HG03342 (cell line): ENCODE results near the gene C4orf50.
"Not testable (repeated sequence)": the region's sequence is repeated elsewhere in the genome, so short reads cannot be mapped to it uniquely, and the experiment has no call there.

Experiments
- ATAC-seq: cut with Tn5 transposase; IDR thresholded peaks from one replicate; pipeline ENCODE4 v1.9.1; 2021; ENCODE audit warnings: mild to moderate bottlenecking, moderate library complexity; ENCODE audit not compliant: unreplicated experiment

The C4orf50 gene

DNA sequence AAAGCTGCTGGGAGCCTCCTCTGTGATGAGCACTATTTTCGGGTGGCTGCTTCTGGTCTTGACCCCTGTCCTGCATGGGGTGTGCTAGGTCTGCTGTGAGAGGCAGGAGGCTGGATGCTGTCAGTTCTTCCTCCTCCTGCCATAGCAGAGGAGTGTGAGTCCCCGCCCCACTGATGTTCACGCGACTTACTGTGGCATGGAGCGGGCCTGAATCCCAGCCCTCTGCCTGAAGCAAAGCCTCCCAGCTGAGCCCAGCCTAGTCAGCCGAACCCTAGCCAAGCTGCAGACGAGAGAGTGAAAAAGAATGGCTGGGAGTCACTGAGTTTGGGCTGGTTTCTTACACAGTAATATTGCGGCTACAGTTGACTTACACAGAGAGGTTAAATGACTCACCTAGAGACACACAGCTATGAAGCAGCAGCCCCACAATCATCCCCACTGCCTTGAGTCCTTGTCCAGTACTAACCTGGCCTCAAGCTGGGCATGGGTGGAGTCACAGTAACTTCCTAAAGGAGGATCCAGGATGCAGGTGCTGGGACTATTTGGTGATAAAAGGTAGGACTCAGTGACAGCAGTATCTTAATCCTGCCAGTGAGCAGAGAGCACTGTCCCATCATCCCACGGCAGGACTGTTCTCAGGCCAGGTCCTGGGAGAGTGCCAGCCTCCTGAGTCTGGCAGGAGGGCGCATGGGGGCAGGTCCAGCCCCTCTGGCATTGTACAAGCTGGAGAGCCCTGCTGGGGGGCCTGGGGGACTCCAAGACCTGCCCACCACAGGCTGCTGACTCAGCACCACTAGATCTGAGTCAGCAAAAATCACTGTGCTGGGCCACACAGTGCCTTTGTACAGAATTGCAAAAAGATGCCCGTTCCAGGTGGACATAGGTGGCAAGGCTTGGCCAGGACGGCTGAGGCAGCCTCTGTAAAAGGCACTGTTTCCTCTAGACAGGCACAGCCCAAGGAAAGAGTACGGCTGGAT lies 65.0 kb downstream of the C4orf50 start:
- no peak for ATAC-seq

GRCh38 chr4:5952286-5952974 lies 65.8 kb downstream of the C4orf50 start:
- no peak for ATAC-seq

- ATAC-seq = not testable (repeated sequence)
These were observed 71.6 kb downstream of the C4orf50 start for GRCh38 chr4:5946653-5947052.

- ATAC-seq = no peak
These were observed 72.3 kb downstream of the C4orf50 start for GRCh38 chr4:5945936-5946335.

DNA sequence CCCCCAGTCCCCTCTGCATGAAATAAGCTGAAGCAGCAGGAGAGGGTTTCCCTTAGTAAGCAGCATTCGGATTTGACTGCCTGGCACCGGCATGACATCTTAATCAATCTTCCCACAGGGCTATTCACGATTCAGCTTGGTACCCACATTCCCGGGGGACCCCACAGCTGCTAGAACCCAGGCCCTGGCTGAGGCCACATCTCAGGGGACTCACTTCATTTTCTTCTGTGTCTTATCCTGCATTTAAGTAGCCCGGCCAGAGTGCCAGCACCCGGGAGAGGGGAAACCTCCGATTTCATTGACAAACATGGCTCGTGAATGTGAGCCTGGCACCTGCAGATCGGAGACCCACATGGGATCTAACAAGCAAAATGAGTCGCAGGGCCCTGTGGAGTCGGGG lies 73.1 kb downstream of the C4orf50 start:
- no peak for ATAC-seq

DNA sequence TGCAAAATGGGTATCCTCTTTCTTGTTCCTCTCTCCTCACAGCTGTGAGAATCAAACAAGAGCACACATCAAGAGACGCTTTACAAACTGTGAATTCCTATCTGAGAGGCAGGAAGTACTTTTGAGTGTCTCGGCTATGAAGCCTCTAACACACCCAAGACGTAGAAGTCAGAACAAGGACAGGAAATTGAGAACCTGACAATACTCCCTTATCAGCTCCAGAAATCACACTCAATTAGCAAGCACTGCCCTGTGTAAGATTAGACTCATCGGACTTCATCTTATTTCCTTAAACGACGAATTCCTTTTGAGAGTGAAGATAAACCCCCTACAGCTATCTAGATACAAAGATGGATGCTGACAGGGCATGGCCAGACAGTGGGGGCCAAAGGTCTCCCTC lies 74.7 kb downstream of the C4orf50 start:
- ATAC-seq = no peak

DNA sequence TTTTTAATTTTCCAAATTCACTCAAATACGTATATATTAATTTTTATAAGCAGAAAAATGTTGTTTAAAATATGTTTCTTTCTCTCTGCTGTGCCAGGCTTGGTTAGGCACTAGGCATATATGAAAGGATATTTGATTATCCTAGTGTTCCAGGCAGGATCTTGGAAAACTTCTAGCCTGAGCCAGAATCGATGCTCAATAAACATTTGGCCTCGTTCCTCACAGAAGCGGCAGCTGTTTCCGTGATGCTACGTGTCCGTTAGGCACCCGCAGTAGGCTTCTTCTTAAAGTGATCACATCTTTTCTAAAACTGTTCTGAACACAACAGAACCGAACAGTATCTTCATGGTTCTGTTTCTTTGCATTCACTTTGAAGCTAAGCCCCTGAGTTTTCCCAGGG lies 75.3 kb downstream of the C4orf50 start:
- no peak for ATAC-seq

DNA sequence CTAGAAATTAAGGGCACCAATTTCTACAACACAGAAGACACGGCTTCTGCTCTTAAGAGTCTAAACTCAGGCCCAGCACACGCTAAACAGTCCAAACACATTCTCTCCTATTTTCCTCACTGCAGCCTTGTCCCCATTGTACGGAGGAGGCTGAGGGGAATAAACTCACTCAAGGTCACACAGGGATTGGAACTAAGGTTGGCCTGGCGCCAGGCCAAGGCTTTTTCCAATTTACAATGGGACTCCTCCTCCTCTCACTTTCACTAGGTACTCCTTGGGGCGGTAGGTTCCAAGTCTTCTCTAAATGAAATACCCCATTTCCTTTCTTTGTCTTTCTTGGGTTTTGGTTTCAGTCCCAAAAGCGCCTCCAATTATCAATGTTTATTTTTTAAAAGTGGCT lies 76.6 kb downstream of the C4orf50 start:
- no peak for ATAC-seq

DNA sequence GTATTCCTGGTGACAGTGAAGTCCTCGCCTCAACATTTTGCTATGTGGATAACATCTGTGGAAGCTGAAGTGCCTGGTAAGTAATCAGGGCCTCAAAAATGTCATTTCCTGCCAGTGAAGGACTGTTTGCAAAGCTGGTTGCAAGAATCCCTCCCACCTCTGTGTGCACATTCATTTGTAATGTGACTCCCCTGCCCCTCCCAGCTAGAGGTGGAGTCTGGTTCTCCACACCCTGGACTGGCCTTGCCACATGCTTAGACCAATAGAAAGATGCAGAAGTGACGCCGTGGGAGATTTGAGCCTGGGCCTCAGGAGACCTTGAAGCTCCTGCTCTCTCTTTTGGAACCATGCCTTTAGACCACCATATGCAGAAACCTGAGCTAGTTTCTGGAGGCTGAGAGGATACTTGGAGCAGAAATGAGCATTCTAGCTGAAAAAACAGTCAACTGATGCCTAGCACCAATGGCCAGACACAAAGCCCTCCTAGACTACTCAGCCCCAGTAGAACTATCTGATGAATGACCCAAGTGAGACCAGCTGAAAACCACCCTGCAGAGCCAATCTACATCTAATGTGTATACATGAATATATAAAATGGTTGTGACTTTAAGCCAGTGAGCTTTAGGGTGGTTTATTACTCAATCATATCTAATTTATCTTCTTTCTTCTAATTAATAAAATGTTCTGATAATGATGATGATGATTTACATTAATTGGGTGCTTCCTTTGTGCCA lies 77.6 kb downstream of the C4orf50 start:
- no peak for ATAC-seq

GRCh38 chr4:5933996-5934831 lies 84.0 kb downstream of the C4orf50 start:
- ATAC-seq = no peak

DNA sequence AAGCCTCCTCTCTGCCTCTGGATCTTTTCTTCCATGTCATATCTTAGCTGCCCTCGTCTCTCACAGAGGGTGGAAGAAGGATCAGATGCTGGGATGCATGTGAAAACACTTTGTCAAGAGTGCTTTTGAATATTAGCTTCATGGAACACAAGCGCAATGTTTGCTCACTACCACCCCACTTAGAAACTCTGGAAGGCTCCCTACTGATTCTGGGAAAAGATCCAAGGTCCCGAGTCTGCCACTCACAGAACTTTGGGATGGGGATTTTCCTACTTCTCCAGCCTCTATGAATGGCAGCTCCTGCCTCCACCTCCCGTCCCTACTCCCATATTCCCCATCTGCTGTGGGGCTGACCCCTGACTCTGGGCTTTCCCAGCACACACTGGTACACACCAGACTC lies 85.1 kb downstream of the C4orf50 start:
- no peak for ATAC-seq

GRCh38 chr4:5932035-5932568 lies 86.1 kb downstream of the C4orf50 start:
- ATAC-seq = no peak

- ATAC-seq = no peak
These were observed 86.7 kb downstream of the C4orf50 start for GRCh38 chr4:5931526-5931925.

DNA sequence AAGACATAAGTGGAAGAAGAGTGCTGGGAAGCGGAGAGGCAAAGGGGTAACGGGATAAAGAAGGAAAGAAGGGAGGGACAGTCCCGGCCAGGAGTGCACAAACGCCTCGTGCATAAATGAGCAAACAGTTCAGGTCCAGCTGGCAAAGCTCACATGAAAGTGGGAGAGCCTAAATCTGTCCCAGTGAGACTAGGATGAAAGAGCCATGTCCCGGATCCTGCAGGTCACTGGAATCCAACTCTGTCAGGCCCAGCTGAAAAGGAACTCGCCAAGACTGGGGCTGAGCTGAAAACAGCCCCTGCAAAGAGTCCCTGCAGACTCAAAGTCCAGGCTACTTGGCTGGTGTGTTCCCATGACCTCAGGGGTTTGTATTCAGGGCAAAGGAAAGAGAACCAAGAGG lies 87.4 kb downstream of the C4orf50 start:
- no peak for ATAC-seq

GRCh38 chr4:5930456-5930855 lies 87.8 kb downstream of the C4orf50 start:
- no peak for ATAC-seq

DNA sequence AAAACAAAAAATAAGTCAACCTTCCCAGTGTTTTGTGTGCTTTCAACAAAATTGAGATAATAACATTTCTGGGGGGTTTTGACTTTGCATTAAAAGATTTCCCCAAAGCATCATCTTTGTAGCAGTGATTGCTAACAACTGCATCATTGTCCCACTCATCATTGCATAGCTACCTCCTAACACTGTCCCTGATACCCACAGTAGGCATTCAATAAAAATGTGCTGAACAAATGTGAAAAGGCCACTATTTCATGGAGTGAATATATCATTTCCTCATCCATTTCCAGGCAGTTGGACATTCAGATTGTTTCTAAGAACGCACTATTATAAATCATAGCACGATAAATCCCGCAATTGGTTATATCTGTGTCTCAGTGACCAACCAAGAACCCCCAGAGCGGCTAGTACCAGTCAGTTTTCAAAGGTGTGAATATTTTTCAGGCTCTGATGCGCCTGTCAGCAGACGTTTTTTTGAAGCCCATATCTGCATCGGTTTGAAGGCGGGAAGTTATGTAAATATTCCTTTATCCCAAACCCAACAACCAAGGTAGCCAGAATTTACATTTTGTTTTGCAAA lies 89.3 kb downstream of the C4orf50 start:
- no peak for ATAC-seq

GRCh38 chr4:5928274-5928673 lies 90.0 kb downstream of the C4orf50 start:
- no peak for ATAC-seq

- no peak for ATAC-seq
These were observed 90.5 kb downstream of the C4orf50 start for GRCh38 chr4:5927747-5928146.

DNA sequence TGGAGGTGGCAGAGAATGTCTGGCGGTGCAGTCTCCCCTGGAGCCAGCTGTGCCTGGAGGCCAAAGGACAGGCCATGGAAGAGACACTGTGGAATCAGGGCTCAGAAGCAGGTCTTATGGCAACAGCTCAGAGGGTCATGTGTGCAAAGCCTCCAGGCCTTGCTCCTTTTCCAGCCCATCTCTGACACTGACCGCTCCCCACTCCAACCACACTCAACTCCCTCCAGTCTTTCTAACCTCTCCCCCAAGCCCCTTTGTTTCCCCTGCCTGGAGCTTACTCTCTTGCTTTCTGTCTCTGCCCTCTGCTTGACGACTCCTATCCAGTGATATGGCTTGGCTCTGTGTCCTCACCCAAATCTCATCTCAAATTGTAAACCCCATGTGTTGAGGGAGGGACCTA lies 91.1 kb downstream of the C4orf50 start:
- no peak for ATAC-seq

DNA sequence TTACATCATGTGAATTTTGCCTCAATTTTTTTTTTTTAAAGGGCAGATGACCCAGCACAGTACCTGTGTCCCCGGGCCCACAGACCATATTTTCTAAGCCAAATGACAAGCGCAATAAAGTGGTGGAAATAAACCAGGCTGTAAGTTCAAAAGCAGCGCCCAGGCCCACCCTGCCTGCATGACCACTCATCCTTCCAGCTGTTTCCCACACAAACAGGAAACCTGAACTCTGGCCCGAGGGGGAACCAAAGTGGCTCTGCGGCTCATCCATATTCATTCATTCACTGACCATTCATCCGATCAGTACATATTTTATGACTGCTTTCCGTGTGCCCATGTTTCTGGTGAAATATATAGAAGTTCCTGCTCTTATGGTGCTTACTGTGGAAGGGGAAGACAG lies 91.6 kb downstream of the C4orf50 start:
- ATAC-seq = no peak
